NCI-H510A treated with DMSO at 0.1 percent for 48 hours (cell line): ENCODE results near the gene UROS.

Experiments
- DNase-seq: peaks from one replicate; lab custom pipeline; 2025; lab: John Stamatoyannopoulos, UW

Gene UROS

DNA sequence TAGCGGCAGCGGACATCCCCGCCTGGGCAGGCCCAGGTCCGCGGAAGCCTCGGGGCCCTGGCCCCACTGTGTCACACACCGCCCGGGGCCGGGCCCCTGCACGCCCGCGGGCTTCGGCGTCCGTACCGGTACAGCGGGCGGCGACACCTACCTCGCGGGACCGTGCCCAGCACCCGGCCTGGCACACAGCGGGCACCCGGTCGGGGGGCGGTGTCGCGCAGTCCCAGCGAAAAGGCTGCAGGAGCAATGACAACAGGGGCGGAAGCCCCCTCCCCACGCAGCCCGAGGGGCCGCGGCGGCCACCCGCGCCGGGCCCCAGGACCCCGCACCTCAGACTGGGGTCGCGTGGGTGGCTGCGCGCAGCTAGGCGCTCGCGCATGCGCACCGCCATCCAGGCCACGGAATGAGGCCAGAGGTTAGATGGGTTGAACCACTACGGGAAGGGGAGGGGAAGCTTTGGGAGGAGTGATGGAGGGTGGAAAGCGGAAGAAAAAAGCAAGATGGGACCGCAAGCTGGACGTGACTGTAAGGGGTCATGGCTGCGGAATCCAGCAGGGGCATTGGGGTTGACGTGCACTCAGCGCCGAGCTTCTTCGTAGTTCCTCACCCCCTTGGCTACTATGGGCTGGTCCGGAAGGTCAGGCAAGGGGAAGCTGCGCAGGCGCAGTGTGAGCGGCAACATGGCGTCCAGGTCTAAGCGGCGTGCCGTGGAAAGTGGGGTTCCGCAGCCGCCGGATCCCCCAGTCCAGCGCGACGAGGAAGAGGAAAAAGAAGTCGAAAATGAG is at the start of gene UROS, which contains the start of gene BCCIP:
Gene UROS, minus strand, starts transcription at position 381 of the 785 bp plus-strand sequence. CDS start 6,759 bp downstream, outside the sequence.
Gene BCCIP, plus strand, starts transcription at position 669 of the 785 bp plus-strand sequence. Its CDS starts 12 bp downstream, at position 681.
- DNase-seq: peak; percentile 92

- peak; percentile 39 for DNase-seq
These were observed 48.3 kb upstream of the UROS start for GRCh38 chr10:125871338-125871737.

- peak; percentile 69 for DNase-seq
These were observed 45.4 kb upstream of the UROS start for GRCh38 chr10:125868372-125868975.

DNA sequence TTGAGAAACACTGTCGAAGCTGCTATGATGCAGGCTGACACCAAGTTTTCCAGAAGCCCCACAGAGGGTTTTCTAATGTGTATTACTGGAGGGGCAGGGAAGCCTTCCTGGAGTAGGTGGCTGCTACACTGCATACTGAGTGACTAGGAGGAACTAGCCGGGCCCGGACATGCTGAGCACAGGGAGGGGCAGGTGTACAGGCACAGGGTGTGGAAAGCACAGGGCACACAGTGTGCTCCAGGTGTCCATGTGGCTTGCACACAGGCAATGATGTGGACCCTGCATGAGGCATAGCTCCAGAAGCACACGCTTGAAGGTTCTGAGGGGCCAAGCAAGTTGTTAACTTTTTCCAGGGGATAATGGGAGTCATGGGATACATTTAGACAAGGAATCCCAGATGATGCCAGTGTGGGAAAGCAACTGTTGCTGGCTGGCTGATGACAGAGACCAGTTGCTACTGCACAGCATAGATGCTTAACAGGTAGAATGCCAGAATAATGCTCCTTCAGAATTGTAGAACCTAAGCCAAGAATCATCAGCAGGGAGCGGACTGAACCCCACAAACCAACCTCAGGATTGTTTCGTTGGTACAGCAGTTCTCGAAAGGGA is 43.5 kb upstream of the UROS start:
- DNase-seq: no peak

DNA sequence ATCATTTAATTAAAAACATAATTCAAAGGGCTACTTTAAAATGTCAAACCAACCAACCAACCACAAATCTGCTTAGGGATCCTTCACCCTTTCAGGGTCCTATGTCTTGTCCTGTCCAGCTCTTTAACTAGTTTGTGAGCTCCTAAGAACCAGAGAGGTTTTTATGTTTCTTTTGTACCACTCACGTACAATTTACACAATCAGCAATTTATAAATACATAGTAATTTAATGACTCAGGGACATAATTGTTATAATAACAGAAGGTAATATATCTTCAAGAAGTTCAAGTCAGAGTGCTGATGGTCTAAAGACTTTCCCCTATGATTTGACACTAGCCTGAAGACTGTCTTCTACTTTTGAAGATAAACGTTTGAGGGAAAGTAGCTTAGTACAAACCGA is 42.1 kb upstream of the UROS start:
- no peak for DNase-seq

DNA sequence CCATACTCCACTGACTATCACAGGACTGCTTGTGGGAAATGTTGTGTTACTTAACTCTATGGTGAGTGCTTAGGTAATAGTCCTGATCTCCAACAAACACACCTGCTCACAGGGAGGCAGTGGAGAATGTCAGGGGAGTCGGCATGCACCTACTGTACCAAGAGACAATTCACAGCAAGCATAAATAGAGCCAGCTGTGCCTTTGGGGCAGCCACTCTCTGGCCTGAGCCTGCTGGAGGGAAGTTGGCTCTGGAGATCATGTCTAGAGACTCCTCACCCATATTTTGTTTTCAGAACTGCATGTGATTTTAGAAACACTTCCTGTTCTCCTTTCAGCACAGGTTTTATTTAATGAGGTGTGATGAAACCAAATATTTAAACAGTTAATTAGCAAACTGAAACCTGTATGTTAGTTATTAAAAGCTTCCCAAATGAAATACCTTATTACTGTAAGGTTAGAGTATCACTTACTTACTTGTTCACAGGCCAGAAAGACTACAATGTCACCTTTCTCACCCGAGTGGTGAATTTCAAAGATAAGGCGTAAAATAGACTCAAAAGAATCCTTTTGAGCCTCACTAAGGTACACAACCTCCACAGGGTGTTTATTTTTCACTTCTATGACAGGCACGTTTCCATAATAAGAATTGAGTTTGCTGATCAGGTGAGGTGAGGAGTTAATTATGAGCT is 36.2 kb upstream of the UROS start:
- DNase-seq: peak; percentile 76

DNA sequence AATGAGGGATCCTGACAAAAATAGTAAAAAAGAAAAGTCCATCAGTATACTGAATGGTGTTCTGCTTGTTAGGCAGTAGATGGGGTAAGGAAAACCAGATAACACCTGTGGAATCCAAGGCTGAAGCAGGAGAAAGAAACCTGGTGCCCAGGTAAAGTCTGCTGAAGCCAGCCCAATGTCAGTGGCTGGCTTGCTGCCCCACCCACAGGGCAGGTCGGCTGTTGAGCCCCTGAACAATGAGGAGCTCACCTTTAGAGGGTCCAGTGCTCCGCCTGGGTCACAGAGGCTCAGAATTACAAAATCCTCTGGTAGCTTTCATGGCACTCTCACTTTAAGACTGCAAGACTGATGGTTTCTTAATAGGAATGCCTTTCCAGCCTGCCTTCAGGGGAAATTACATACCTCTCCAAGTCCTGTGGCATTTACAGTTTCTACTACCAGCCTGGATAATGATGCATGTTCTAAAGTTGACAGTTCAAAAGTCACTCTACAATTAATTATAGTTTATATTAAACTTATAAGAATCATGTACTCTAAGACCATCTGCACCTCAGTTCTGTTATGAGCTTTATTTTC is 34.2 kb upstream of the UROS start:
- no peak for DNase-seq

GRCh38 chr10:125852487-125852886 is 29.4 kb upstream of the UROS start:
- DNase-seq: no peak

- DNase-seq: no peak
These were observed 28.0 kb upstream of the UROS start for GRCh38 chr10:125850766-125851731.

DNA sequence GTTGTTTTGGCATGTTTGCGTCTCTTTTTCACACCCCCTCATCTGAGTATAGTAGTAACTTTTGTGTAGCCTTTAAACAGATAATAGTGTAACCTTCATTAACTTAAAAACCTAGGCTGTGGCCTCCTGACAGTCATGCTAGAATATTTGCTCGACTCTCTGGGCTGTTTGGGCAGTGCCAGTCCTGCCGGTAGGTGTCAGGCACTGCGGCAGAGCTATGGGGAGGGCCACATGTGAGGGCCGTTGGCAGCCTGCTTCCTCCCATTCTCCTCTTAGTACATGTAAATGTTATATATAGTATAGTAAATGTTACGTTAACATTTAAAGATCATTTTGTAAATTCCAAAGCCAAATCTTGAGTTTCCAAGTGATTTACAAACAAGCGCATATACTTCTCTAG is 26.4 kb upstream of the UROS start:
- DNase-seq: no peak

- DNase-seq: no peak
These were observed 25.8 kb upstream of the UROS start for GRCh38 chr10:125848857-125849256.

DNA sequence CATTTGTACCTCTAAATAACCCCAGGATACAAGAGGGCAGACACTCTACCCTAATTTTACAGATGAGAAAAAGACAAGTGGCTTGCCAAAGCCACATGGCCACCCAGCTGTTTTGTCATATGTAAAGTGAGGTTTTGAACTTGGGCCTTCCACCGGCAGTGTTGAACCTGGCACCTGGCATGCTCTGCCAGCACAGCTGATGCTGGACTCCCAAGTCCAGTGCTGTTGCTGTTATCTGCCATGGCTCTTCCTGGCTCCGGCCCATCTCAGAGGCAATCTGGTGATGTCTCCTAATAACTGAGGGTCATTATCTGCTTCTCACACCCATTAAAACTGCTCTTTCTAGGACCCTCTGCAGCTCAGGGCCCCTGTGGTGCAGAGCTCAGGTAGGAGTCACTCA is 25.3 kb upstream of the UROS start:
- no peak for DNase-seq

DNA sequence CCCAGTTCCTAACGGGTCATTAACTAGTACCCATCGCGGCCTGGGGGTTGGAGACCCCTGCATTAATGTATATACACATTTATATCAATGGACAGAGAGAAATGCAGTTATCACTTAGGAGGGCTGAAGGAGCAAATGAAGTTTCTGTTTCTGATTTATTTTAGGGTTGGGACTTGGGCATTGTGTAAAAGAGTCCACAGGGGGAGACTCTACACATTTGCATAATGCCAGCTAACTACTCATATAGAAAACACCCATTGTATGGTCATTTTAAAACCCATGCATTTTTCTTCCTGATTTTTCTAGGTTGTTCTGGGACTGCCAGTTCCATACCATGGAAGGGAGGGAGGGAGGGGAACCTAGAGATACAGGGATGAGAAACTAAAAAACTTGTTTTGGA is 23.8 kb upstream of the UROS start:
- no peak for DNase-seq

- no peak for DNase-seq
These were observed 22.6 kb upstream of the UROS start for GRCh38 chr10:125845617-125846016.

DNA sequence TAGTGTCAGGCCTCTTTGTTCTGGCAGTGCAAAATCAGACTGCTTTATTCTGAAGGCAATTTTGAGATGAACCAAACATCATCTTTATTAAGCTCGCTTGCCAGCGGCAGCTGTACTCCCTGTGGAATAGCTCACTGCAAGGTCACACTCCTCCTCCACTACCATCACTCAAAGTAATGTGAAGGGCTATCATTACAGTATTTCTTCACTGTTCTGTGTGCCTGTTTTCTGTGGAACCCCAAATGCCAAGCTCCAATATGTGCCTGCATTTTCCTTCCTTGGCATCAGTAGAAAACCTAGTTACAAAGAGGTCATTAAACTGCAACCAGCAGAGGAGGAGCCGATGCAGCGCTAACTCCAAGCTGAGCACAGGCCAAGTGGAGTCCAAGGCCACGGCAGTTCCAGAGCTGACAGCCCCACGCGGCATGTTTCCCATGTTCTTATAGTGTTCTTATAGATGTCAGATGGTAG is 21.7 kb upstream of the UROS start:
- no peak for DNase-seq

DNA sequence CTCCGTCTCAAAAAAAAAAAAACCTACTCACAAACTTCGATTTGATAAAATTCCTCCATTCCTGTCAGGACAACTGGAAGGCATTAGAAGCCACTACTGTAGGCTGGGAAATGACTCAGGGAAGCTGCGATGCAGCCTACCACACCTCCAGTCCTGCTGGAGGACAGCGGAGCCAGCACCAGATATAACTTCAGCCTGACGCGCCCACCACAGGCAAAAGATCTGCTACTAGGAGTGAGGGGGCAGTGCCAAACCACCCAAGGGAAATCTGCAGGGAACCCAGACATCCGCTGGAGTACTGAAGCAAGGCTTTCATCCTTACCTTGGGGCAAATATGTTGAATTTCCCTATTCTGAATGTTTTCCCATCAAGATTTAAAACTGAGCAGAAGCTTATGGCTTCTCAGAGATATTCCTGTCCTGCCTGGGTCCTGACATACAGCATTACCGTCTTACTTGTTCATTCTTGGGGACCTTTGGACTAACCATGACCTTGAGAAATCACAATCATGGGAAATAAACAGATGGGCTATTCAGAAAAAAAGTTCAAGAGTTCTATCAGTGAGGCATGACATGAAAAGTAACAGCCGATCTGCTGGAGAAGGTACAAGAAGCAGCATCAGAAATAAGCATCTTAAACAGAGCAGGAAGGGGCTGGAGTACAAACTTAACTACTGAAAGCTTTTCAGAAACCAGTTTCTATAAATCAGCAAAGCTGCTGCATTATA is 20.7 kb upstream of the UROS start:
- DNase-seq: no peak

GRCh38 chr10:125840955-125841354 is 17.9 kb upstream of the UROS start:
- no peak for DNase-seq

DNA sequence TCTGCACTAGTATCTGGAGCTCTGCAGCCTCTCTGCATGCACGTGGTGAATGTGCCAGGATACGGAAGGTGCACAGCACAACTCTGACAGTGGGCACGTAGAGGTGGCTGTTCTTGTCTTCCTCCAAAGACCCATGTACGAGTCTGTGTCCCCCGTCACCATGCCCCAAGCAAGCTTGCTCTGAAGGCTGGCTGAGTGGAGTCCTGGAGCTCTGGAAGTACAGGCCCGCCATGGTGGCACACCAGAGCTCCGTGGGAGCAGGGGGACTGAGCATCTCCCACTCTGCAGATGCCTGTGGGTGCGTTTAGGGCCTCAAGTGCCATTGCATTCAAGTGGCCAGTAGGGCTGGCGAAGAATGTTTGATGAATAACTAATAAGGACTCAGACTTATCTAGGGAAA is 17.3 kb upstream of the UROS start:
- no peak for DNase-seq

- peak; percentile 56 for DNase-seq
These were observed 15.9 kb upstream of the UROS start for GRCh38 chr10:125838802-125839575.
